Keratinocyte (primary cell): ENCODE results near the gene SERPINI2. TPM values are rescaled to one million over a fixed set of nuclear protein-coding genes. Genes with fewer than 3 reads are reported as not detected.

Experiments used
- DNase-seq: peaks from one replicate; pipeline ENCODE4 v3.0.0-alpha.2; 2011; ENCODE audit warnings: low read depth, missing footprints, low spot score
- FAIRE-seq: peaks from 2 replicates; lab custom pipeline; 2011; peaks lifted over from hg19 to GRCh38; lab: Jason Lieb, UNC
- H2AFZ ChIP-seq: 2 replicates; pipeline ENCODE4 v1.6.0; 2012; ENCODE audit warnings: low read length, control low read depth, inconsistent platforms; ENCODE audit not compliant: control insufficient read depth
- H3K27ac ChIP-seq: 2 replicates; pipeline ENCODE4 v1.5.1; 2011; ENCODE audit warnings: low read length; ENCODE audit not compliant: control insufficient read depth, insufficient read depth
- H3K27me3 ChIP-seq: 3 replicates; pipeline ENCODE4 v1.6.0; 2011; ENCODE audit warnings: low read length; ENCODE audit not compliant: control insufficient read depth, insufficient read depth; ENCODE audit errors: extremely low read depth
- H3K36me3 ChIP-seq, 2 experiments: 2 replicates in 1 of 2; 3 replicates in 1 of 2; pipeline ENCODE4 v1.5.1; 2011; ENCODE audit warnings: low read length in 2 of 2, mild to moderate bottlenecking in 1 of 2; ENCODE audit not compliant: control insufficient read depth in 2 of 2, insufficient read depth in 2 of 2; ENCODE audit errors: extremely low read depth in 1 of 2
- H3K4me1 ChIP-seq: 3 replicates; pipeline ENCODE4 v1.5.1; 2011; ENCODE audit warnings: low read length; ENCODE audit not compliant: control insufficient read depth, insufficient read depth; ENCODE audit errors: extremely low read depth
- H3K4me2 ChIP-seq: 3 replicates; pipeline ENCODE4 v1.6.0; 2011; ENCODE audit warnings: low read depth, low read length; ENCODE audit not compliant: control insufficient read depth, insufficient read depth; ENCODE audit errors: extremely low read depth
- H3K4me3 ChIP-seq, 3 experiments: fragments of 200-600 bp in 1 of 3; sonication (generic) in 1 of 3; 2 replicates in 2 of 3; 3 replicates in 1 of 3; pipeline ENCODE4 v1.5.1; 2011 to 2016; ENCODE audit warnings: low read length in 3 of 3, mild to moderate bottlenecking in 3 of 3, control low read depth in 2 of 3, inconsistent platforms in 1 of 3, low read depth in 1 of 3, mixed read lengths in 1 of 3, mixed run types in 1 of 3, moderate library complexity in 1 of 3; ENCODE audit not compliant: control insufficient read depth in 2 of 3, insufficient read depth in 2 of 3; ENCODE audit errors: extremely low read depth in 1 of 3
- H3K79me2 ChIP-seq: 2 replicates; pipeline ENCODE4 v1.6.0; 2012; ENCODE audit warnings: low read length; ENCODE audit not compliant: control insufficient read depth, insufficient read depth
- H3K9ac ChIP-seq: 3 replicates; pipeline ENCODE4 v1.6.0; 2011; ENCODE audit warnings: low read length; ENCODE audit not compliant: control insufficient read depth, insufficient read depth; ENCODE audit errors: extremely low read depth
- H3K9me1 ChIP-seq: 3 replicates; pipeline ENCODE4 v1.6.0; 2011; ENCODE audit warnings: low read length; ENCODE audit not compliant: control insufficient read depth, insufficient read depth; ENCODE audit errors: extremely low read depth
- H3K9me3 ChIP-seq: 2 replicates; pipeline ENCODE4 v1.5.1; 2012; ENCODE audit warnings: low read depth, low read length; ENCODE audit not compliant: control insufficient read depth
- H4K20me1 ChIP-seq: 3 replicates; pipeline ENCODE4 v1.6.0; 2011; ENCODE audit warnings: low read length; ENCODE audit not compliant: control insufficient read depth, insufficient read depth; ENCODE audit errors: extremely low read depth
- CTCF ChIP-seq, 3 experiments: IDR thresholded peaks in 1 of 3; conservative IDR thresholded peaks in 1 of 3; optimal IDR thresholded peaks in 1 of 3; 2 replicates in 2 of 3; 3 replicates in 1 of 3; pipeline versions ENCODE3 to v1.5.1; 2011; ENCODE audit warnings: low read length in 3 of 3, mild to moderate bottlenecking in 3 of 3, moderate library complexity in 2 of 3, control low read depth in 1 of 3, inconsistent platforms in 1 of 3; ENCODE audit not compliant: insufficient read depth in 2 of 3; ENCODE audit errors: extremely low read depth in 1 of 3
- EZH2 ChIP-seq: IDR thresholded peaks from one replicate; pipeline ENCODE4 v1.6.1; 2012; ENCODE audit warnings: inconsistent platforms, mild to moderate bottlenecking, low read length, moderate library complexity
- dilution Hi-C: fragments of 300-500 bp; cut with MboI; formaldehyde crosslinking; loops from one replicate; pipeline ENCODE4 v1.7.0; 2020; ENCODE audit warnings: low sequenced_read_pairs; ENCODE audit not compliant: extremely low pct_ligation_motif_present
- polyA plus RNA-seq, 5 experiments: library from polyadenylated mRNA; depleted of rRNA in 3 of 5; stranded (reverse) in 3 of 5; stranded (forward) in 1 of 5; unstranded in 1 of 5; fragments of >200 nt; gene quantifications; 1 replicate in 1 of 5; 2 replicates in 3 of 5; 3 replicates in 1 of 5; pipeline versions ENCODE4 v1.2.1 to v1.2.3, GENCODE V29; 2011 to 2012; ENCODE audit warnings: missing spikeins in 2 of 5, low read depth in 1 of 5, low replicate concordance in 1 of 5

SERPINI2 gene
- polyA plus RNA-seq, 1 donor (not counting 4 experiments of a cell fraction or from before 2014, with no cell fraction given): not detected

- Histone ChIP-seq H3K36me3 (no peaks in the 10 kb centered on the region), H2AFZ (no peak overlapping the region), H4K20me1 (no peaks in the 10 kb centered on the region), H3K4me1 (no peaks in the 10 kb centered on the region), H3K79me2 (no peaks in the 10 kb centered on the region), H3K27me3 (no peaks in the 10 kb centered on the region), H3K9me1 (no peaks in the 10 kb centered on the region), H3K4me3 (no peak overlapping the region), H3K9me3 (no peaks in the 10 kb centered on the region), H3K4me2 (no peak overlapping the region), H3K9ac (no peak overlapping the region), H3K27ac (no peak overlapping the region)
- TF ChIP-seq CTCF (optimal IDR thresholded peaks at IDR 0.05 in 1 of 3, IDR thresholded peaks at IDR 0.05 in 1 of 3, conservative IDR thresholded peaks at IDR 0.05 in 1 of 3; ENCODE audit: extremely low read depth in 1 of 3, insufficient read depth in 2 of 3, low read length in 3 of 3) (no peak), EZH2 (no peak)
- no peak for DNase-seq
- dilution Hi-C loops: no loop called here
- FAIRE-seq: no peak
These were observed 22.6 kb downstream of the SERPINI2 start for GRCh38 chr3:167451282-167451681.

GRCh38 chr3:167450675-167451074, 23.2 kb downstream of the SERPINI2 start:
- dilution Hi-C loops: no loop called here

More at GRCh38 chr3:167450675-167451074, 23.2 kb downstream of the SERPINI2 start:
- TF ChIP-seq CTCF (optimal IDR thresholded peaks at IDR 0.05 in 1 of 3, IDR thresholded peaks at IDR 0.05 in 1 of 3, conservative IDR thresholded peaks at IDR 0.05 in 1 of 3; ENCODE audit: extremely low read depth in 1 of 3, insufficient read depth in 2 of 3, low read length in 3 of 3): no peak
- no peak for TF ChIP-seq EZH2
- FAIRE-seq: no peak
- H3K9me1 ChIP-seq: no peaks in the 10 kb centered on the region
- no peak overlapping the region for H3K4me2 ChIP-seq
- H3K27me3 ChIP-seq: no peaks in the 10 kb centered on the region
- H3K9me3 ChIP-seq: no peaks in the 10 kb centered on the region
- no peaks in the 10 kb centered on the region for H3K36me3 ChIP-seq
- H3K79me2 ChIP-seq: no peaks in the 10 kb centered on the region
- no peak overlapping the region for H3K27ac ChIP-seq
- H4K20me1 ChIP-seq: no peaks in the 10 kb centered on the region
- H3K4me1 ChIP-seq: no peaks in the 10 kb centered on the region
- no peak for DNase-seq
- no peak overlapping the region for H3K9ac ChIP-seq
- H2AFZ ChIP-seq: no peak overlapping the region
- H3K4me3 ChIP-seq: no peak overlapping the region
